Measurements from ENCODE around the gene PICALM.

DNA sequence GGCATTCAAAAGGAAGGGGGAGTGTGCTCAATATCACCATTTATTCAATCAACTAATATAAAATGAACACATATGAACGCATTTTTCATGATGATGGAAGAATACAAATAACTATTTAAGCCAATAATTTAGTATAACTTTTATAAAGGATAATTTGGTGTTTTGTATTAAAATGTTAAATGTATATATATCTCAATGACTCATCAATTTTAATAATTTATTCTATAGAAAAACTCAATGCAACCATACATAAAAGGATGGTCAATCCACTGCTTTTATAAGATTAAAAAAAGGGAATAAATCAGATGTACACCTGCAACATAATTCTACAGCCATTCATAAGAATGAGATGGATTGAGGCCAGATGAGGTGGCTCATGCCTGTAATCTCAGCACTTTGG lies 50.6 kb downstream of the PICALM start:
- TF ChIP-seq, protein P1, sequence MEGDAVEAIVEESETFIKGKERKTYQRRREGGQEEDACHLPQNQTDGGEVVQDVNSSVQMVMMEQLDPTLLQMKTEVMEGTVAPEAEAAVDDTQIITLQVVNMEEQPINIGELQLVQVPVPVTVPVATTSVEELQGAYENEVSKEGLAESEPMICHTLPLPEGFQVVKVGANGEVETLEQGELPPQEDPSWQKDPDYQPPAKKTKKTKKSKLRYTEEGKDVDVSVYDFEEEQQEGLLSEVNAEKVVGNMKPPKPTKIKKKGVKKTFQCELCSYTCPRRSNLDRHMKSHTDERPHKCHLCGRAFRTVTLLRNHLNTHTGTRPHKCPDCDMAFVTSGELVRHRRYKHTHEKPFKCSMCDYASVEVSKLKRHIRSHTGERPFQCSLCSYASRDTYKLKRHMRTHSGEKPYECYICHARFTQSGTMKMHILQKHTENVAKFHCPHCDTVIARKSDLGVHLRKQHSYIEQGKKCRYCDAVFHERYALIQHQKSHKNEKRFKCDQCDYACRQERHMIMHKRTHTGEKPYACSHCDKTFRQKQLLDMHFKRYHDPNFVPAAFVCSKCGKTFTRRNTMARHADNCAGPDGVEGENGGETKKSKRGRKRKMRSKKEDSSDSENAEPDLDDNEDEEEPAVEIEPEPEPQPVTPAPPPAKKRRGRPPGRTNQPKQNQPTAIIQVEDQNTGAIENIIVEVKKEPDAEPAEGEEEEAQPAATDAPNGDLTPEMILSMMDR (IDR thresholded peaks at IDR 0.05 in 2 of 3, conservative IDR thresholded peaks at IDR 0.05 in 1 of 3; ENCODE audit: control insufficient read depth in 2 of 3, extremely low read depth in 1 of 3, insufficient read depth in 1 of 3, low read depth in 3 of 3, low read length in 3 of 3) = no peak
- no peak for TF ChIP-seq SREBF2 (IDR thresholded peaks at IDR 0.05; ENCODE audit: low read length)
- no peak for TF ChIP-seq ZNF274 (IDR thresholded peaks at IDR 0.05; ENCODE audit: insufficient read depth, insufficient read length)
- TF ChIP-seq, protein P2, sequence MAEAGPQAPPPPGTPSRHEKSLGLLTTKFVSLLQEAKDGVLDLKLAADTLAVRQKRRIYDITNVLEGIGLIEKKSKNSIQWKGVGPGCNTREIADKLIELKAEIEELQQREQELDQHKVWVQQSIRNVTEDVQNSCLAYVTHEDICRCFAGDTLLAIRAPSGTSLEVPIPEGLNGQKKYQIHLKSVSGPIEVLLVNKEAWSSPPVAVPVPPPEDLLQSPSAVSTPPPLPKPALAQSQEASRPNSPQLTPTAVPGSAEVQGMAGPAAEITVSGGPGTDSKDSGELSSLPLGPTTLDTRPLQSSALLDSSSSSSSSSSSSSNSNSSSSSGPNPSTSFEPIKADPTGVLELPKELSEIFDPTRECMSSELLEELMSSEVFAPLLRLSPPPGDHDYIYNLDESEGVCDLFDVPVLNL (IDR thresholded peaks at IDR 0.05; ENCODE audit: low read depth, low read length) = no peak
- TF ChIP-seq EGR1 (IDR thresholded peaks at IDR 0.05; ENCODE audit: borderline replicate concordance in 1 of 2, low read depth in 2 of 2, low read length in 2 of 2) = no peak
- TF ChIP-seq PAX5 (IDR thresholded peaks at IDR 0.05; ENCODE audit: borderline replicate concordance, low read depth, low read length) = no peak
- no peak for TF ChIP-seq POLR2A (IDR thresholded peaks at IDR 0.05; ENCODE audit: low read depth, low read length)
- TF ChIP-seq CREB1 (IDR thresholded peaks at IDR 0.05; ENCODE audit: low read depth) = no peak
- TF ChIP-seq, protein P3, sequence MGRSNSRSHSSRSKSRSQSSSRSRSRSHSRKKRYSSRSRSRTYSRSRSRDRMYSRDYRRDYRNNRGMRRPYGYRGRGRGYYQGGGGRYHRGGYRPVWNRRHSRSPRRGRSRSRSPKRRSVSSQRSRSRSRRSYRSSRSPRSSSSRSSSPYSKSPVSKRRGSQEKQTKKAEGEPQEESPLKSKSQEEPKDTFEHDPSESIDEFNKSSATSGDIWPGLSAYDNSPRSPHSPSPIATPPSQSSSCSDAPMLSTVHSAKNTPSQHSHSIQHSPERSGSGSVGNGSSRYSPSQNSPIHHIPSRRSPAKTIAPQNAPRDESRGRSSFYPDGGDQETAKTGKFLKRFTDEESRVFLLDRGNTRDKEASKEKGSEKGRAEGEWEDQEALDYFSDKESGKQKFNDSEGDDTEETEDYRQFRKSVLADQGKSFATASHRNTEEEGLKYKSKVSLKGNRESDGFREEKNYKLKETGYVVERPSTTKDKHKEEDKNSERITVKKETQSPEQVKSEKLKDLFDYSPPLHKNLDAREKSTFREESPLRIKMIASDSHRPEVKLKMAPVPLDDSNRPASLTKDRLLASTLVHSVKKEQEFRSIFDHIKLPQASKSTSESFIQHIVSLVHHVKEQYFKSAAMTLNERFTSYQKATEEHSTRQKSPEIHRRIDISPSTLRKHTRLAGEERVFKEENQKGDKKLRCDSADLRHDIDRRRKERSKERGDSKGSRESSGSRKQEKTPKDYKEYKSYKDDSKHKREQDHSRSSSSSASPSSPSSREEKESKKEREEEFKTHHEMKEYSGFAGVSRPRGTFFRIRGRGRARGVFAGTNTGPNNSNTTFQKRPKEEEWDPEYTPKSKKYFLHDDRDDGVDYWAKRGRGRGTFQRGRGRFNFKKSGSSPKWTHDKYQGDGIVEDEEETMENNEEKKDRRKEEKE (IDR thresholded peaks at IDR 0.05) = no peak

Measured in GM12878 (cell line).